EH (cell line): ENCODE data around the gene PLEK.
"Not testable (repeated sequence)": the region's sequence is repeated elsewhere in the genome, so short reads cannot be mapped to it uniquely, and the experiment has no call there.

Experiments
- DNase-seq: peaks from one replicate; pipeline ENCODE4 v3.0.0-alpha.2; 2015; ENCODE audit warnings: low read depth

The PLEK gene

DNA sequence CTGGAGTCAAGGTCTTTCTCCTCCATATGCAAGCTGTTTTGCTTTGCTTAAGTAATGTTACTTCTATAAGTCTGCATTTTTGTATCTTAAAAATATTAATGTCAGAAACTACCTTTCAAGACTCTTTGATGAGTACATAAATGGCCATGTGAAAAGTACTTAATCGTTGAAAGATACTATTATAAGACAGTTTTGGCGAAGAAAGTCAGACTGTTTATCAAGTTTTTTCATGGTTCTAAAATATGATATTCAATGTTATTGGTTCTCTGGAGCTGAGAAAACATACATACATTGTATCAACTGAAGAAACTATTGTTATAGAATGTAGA, 76.9 kb downstream of the PLEK start:
- no peak for DNase-seq

DNA sequence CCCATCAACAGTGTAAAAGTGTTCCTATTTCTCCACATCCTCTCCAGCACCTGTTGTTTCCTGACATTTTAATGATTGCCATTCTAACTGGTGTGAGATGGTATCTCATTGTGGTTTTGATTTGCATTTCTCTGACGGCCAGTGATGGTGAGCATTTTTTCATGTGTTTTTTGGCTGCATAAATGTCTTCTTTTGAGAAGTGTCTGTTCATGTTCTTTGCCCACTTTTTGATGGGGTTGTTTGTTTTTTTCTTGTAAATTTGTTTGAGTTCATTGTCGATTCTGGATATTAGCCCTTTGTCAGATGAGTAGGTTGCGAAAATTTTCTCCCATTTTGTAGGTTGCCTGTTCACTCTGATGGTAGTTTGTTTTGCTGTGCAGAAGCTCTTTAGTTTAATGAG, 81.3 kb downstream of the PLEK start:
- DNase-seq, result not testable (repeated sequence)
